Neutrophil (primary cell): Measurements from ENCODE around the gene SLC14A1.

Experiments
- H3K27ac ChIP-seq: fragments of 200-600 bp; sonication (generic); 2 replicates; pipeline ENCODE4 v1.5.1; 2016; ENCODE audit warnings: mild to moderate bottlenecking, moderate library complexity
- H3K27me3 ChIP-seq: fragments of 200-600 bp; sonication (generic); 2 replicates; pipeline ENCODE4 v1.6.0; 2016; ENCODE audit warnings: mild to moderate bottlenecking
- H3K36me3 ChIP-seq: fragments of 200-600 bp; sonication (generic); 2 replicates; pipeline ENCODE4 v1.5.1; 2017
- H3K4me1 ChIP-seq, 2 experiments: fragments of 200-600 bp in 1 of 2; sonication (generic) in 1 of 2; 1 replicate in 1 of 2; 2 replicates in 1 of 2; pipeline versions ENCODE4 v1.5.1 to v1.6.1; 2013 to 2016; ENCODE audit warnings: low read depth in 1 of 2, low read length in 1 of 2, mild to moderate bottlenecking in 1 of 2, moderate library complexity in 1 of 2; ENCODE audit not compliant: control insufficient read depth in 1 of 2, insufficient read depth in 1 of 2
- H3K4me3 ChIP-seq, 2 experiments: fragments of 200-600 bp in 1 of 2; sonication (generic) in 1 of 2; 1 replicate in 1 of 2; 2 replicates in 1 of 2; pipeline ENCODE4 v1.5.1; 2013 to 2016; ENCODE audit warnings: low read depth in 1 of 2, low read length in 1 of 2, mild to moderate bottlenecking in 1 of 2, moderate library complexity in 1 of 2
- H3K9me3 ChIP-seq: fragments of 200-600 bp; sonication (generic); 2 replicates; pipeline ENCODE4 v1.5.1; 2016
- TF ChIP-seq, protein P1 (sequence below): fragments of 200-600 bp; sonication (generic); IDR thresholded peaks from 2 replicates; pipeline ENCODE4 v1.5.1; 2016; ENCODE audit warnings: antibody characterized with exemption

Gene SLC14A1

DNA sequence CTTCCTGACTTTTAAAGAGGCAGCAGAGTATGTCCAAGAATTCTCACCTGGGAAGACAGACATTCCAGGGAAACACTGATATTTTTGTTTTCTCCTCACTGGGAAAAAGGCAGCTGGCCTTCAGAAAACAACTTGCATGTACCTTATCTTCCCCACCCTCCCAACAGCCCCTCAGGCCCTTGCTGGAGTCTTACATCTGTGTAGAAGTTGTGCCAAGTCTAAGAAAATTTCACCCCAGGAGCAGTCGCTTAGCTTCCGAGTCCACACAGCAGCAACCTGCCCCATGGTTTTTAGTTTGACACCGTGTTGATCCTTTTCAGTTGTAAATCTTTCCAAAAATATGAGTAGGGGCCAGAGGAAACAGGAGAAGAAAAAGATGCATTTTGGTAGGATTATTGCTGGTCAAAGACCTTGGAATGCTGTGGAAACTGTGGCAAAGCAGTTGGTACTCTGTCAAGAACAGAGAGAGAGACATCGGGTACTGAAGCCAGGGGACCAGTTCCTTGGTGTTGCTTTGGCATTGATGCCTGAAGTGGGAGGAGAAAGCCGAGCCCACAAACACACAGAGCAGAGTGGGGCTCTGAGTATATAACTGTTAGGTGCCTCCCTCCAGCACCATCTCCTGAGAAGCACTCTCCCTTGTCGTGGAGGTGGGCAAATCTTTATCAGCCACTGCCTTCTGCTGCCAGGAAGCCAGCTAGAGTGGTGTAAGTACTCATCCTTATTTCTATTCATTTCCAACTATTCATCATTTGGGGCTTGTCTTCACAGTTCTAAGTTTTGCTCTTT lies at the start of gene SLC14A1:
TSS of gene SLC14A1 (plus strand) at position 615 of the 789 bp plus-strand sequence. CDS start 6,140 bp downstream, outside the sequence.
- H3K4me3 ChIP-seq = no peak within 1 kb of the TSS
- H3K27ac ChIP-seq = no peak within 1 kb of the TSS
- H3K4me1 ChIP-seq = no peaks in the 10 kb centered on the region

DNA sequence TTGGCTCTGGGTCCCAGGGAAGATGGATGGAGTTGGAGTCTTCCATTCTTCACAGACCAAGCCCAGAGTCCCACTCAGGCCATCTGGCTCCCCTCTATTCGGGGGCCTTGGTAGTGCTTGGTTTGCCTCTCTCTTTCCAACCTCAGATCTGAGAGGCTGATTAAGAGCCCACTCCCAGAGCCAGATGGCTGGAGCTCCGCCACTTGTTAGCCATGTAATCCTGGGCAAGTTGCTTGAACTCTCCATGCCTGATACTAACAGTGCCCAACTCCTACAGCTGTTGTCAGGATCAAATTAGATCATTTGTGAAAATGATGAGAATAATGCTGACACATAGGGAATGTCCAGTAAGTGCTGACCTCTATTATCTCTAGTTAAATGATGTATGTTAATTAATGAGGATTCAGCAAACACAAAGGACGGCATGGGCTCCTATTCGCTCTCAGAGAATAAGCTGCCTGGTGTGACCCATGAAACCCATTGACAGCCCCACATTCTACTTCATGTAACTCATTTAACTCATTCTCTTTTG lies 46.6 kb upstream of the SLC14A1 start:
- H3K27me3 ChIP-seq = no peaks in the 10 kb centered on the region
- H3K4me1 ChIP-seq = peaks cover 12 to 16% of the 10 kb centered on the region in 2 experiments
- H3K4me3 ChIP-seq = no peak overlapping the region

More for the DNA sequence above, at the start of gene SLC14A1:
- Histone ChIP-seq H3K27me3 (no peaks in the 10 kb centered on the region), H3K9me3 (no peaks in the 10 kb centered on the region), H3K36me3 (no peaks in the 10 kb centered on the region)
- TF ChIP-seq, protein P1, sequence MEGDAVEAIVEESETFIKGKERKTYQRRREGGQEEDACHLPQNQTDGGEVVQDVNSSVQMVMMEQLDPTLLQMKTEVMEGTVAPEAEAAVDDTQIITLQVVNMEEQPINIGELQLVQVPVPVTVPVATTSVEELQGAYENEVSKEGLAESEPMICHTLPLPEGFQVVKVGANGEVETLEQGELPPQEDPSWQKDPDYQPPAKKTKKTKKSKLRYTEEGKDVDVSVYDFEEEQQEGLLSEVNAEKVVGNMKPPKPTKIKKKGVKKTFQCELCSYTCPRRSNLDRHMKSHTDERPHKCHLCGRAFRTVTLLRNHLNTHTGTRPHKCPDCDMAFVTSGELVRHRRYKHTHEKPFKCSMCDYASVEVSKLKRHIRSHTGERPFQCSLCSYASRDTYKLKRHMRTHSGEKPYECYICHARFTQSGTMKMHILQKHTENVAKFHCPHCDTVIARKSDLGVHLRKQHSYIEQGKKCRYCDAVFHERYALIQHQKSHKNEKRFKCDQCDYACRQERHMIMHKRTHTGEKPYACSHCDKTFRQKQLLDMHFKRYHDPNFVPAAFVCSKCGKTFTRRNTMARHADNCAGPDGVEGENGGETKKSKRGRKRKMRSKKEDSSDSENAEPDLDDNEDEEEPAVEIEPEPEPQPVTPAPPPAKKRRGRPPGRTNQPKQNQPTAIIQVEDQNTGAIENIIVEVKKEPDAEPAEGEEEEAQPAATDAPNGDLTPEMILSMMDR = no peak

DNA sequence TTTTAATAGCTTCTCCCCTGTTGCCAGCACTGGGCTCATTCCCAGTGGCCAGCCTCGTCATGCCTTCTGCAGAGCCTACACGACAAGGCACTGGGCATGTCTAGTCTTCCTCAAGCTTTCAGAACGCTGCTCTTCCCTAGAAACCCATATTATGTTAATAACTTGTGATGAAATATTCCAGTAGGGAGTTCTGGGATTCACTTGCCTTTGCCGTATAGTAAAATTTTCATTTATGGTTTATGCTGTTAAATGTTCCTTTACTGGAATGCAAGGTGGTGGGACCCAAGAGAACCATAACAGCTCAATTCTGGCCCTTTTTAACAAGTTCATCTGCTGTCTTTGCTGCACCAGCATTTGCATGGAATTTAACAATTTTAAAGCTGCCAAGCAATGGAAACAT lies 45.5 kb upstream of the SLC14A1 start:
- H3K4me3 ChIP-seq = no peak overlapping the region

More for the DNA sequence above, 46.6 kb upstream of the SLC14A1 start:
- H3K27ac ChIP-seq = no peak overlapping the region
- no peaks in the 10 kb centered on the region for H3K36me3 ChIP-seq
- TF ChIP-seq, protein P1 = no peak
- no peaks in the 10 kb centered on the region for H3K9me3 ChIP-seq

DNA sequence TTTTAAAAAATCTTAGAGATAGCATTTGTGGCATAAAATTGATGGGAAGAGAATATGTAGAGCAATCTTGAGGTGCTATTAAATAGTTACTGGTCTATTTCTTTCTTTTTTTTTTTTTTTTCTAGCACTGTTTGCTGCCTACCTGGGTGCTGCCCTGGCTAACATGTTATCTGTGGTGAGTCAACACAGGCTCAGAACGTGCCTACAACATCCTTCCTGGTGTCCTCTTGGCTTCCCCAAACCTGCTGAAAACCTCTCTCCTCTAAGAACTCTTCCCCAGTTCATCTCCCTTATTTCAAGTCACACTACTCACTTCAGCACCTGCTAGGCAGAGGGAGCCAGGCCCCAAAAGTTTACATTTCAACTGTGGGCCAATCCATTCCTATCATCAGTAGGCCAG lies 45.1 kb upstream of the SLC14A1 start:
- Histone ChIP-seq H3K27ac (no peak overlapping the region), H3K36me3 (no peaks in the 10 kb centered on the region), H3K4me1 (peaks cover 27 to 31% of the 10 kb centered on the region in 2 experiments), H3K27me3 (no peaks in the 10 kb centered on the region), H3K9me3 (no peaks in the 10 kb centered on the region), H3K4me3 (no peak overlapping the region)
- TF ChIP-seq, protein P1 = no peak

More for the DNA sequence above, 45.5 kb upstream of the SLC14A1 start:
- Histone ChIP-seq H3K27ac (no peak overlapping the region), H3K27me3 (no peaks in the 10 kb centered on the region), H3K9me3 (no peaks in the 10 kb centered on the region), H3K36me3 (no peaks in the 10 kb centered on the region), H3K4me1 (peaks cover 22 to 27% of the 10 kb centered on the region in 2 experiments)
- TF ChIP-seq, protein P1 = no peak

DNA sequence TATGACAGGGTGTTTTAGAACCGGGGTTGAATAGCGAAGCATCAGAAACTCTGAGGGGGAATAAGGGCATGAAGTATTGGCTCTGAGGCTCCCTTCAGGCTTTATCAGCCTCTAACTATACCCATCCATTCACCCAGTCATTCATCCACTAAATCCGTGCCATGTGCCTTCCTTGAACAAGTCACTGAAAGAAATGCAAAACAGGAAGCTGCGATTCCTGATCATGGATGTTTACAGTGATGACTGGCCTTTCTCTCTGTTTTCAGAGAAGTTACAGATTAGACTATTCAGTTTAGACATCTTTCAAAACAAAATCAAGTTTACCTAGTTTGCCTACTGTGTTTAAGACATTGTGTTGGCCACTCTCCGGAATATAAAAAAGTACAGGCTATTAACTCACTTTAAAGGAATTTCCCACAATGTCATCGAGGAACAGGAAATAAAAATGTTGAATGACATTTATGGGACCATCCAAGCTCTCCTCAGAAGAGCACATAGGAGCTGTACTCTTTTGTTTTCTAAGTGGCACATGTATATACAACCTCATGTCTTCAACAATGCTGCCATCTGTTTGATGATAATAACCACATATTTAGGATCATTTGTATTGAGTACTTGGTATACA lies 43.8 kb upstream of the SLC14A1 start:
- no peaks in the 10 kb centered on the region for H3K9me3 ChIP-seq
- peaks cover 35 to 41% of the 10 kb centered on the region in 2 experiments for H3K4me1 ChIP-seq
- no peaks in the 10 kb centered on the region for H3K27me3 ChIP-seq
- no peaks in the 10 kb centered on the region for H3K36me3 ChIP-seq
- no peak overlapping the region for H3K4me3 ChIP-seq
- TF ChIP-seq, protein P1 = no peak
- no peak overlapping the region for H3K27ac ChIP-seq
